HepG2 (cell line): ENCODE results near the gene STMN3. TPM values are rescaled to one million over a fixed set of nuclear protein-coding genes. Genes with fewer than 3 reads are reported as not detected.

Experiments
- AGO1 ChIP-seq: fragments of 200-400 bp; formaldehyde crosslinking; IDR thresholded peaks from 2 replicates; pipeline ENCODE4 v1.6.1; 2017; ENCODE audit warnings: mild to moderate bottlenecking, low read depth, low read length, moderate library complexity; ENCODE audit not compliant: poor library complexity, severe bottlenecking
- BORCS8-MEF2B ChIP-seq: sonication (generic); formaldehyde crosslinking; IDR thresholded peaks from 2 replicates; pipeline ENCODE4 v1.8.0; 2022; ENCODE audit warnings: mild to moderate bottlenecking, missing genetic modification reagents
- HNF4G ChIP-seq, 2 experiments: sonication (generic) in 1 of 2; formaldehyde crosslinking in 1 of 2; IDR thresholded peaks; 2 replicates each; pipeline versions ENCODE4 v1.4.0 to v1.6.1; 2011 to 2020; ENCODE audit warnings: borderline replicate concordance in 2 of 2, low read depth in 2 of 2, mild to moderate bottlenecking in 2 of 2, low read length in 1 of 2, missing genetic modification reagents in 1 of 2, moderate library complexity in 1 of 2
- KLF15 ChIP-seq: sonication (generic); formaldehyde crosslinking; IDR thresholded peaks from 2 replicates; pipeline ENCODE4 v1.8.1; 2023; ENCODE audit warnings: borderline replicate concordance, mild to moderate bottlenecking, inconsistent platforms, missing genetic modification reagents, mixed read lengths
- NCOR1 ChIP-seq: fragments of 200-600 bp; sonication (generic); IDR thresholded peaks from 2 replicates; pipeline ENCODE4 v1.7.0; 2017; ENCODE audit warnings: antibody characterized with exemption, low read length, borderline replicate concordance
- PHF20 ChIP-seq: sonication (generic); formaldehyde crosslinking; IDR thresholded peaks from 2 replicates; pipeline ENCODE4 v1.5.0; 2020; ENCODE audit warnings: mild to moderate bottlenecking, missing genetic modification reagents
- POLR2A ChIP-seq, 2 experiments: IDR thresholded peaks; 2 replicates each; pipeline ENCODE4 v1.6.1; 2011; ENCODE audit warnings: low read depth in 2 of 2, low read length in 2 of 2, mild to moderate bottlenecking in 1 of 2, moderate library complexity in 1 of 2; ENCODE audit not compliant: insufficient read depth in 1 of 2
- SP2 ChIP-seq: sonication (generic); formaldehyde crosslinking; IDR thresholded peaks from 2 replicates; pipeline ENCODE4 v1.5.1; 2020; ENCODE audit warnings: mild to moderate bottlenecking, missing genetic modification reagents
- THAP11 ChIP-seq: IDR thresholded peaks from 2 replicates; pipeline ENCODE4 v1.6.1; 2016; ENCODE audit warnings: missing biosample characterization, missing genetic modification reagents
- TOE1 ChIP-seq: sonication (generic); formaldehyde crosslinking; IDR thresholded peaks from 2 replicates; pipeline ENCODE4 v1.4.0; 2020; ENCODE audit warnings: mild to moderate bottlenecking, missing genetic modification reagents
- ZBTB21 ChIP-seq: sonication (generic); formaldehyde crosslinking; IDR thresholded peaks from 2 replicates; pipeline ENCODE4 v1.4.0; 2020; ENCODE audit warnings: missing genetic modification reagents
- ZNF512 ChIP-seq: sonication (generic); formaldehyde crosslinking; IDR thresholded peaks from 2 replicates; pipeline ENCODE4 v1.4.0; 2020; ENCODE audit warnings: mild to moderate bottlenecking, missing genetic modification reagents
- ZNF619 ChIP-seq: sonication (generic); formaldehyde crosslinking; IDR thresholded peaks from 2 replicates; pipeline ENCODE4 v1.4.0; 2020; ENCODE audit warnings: mild to moderate bottlenecking, missing genetic modification reagents
- ZNF687 ChIP-seq: sonication (generic); formaldehyde crosslinking; IDR thresholded peaks from 2 replicates; pipeline ENCODE4 v1.5.1; 2020; ENCODE audit warnings: mild to moderate bottlenecking, missing genetic modification reagents, moderate library complexity
- ZNF768 ChIP-seq: sonication (generic); formaldehyde crosslinking; IDR thresholded peaks from 2 replicates; pipeline ENCODE4 v1.4.0; 2020; ENCODE audit warnings: missing genetic modification reagents
- ZNF770 ChIP-seq: sonication (generic); formaldehyde crosslinking; IDR thresholded peaks from 2 replicates; pipeline ENCODE4 v1.5.0; 2020; ENCODE audit warnings: mild to moderate bottlenecking, missing genetic modification reagents
- polyA plus RNA-seq, 8 experiments: library from polyadenylated mRNA; depleted of rRNA in 3 of 8; stranded (reverse) in 7 of 8; unstranded in 1 of 8; fragments of >200 nt; fragmentation: Illumina TruSeq in 4 of 8; extraction: Trizol in 4 of 8; gene quantifications; 2 replicates each; pipeline versions ENCODE4 v1.2.1 to v1.2.3, GENCODE V29; 2011 to 2016; ENCODE audit warnings: low read depth in 4 of 8, missing spikeins in 1 of 8, mixed read lengths in 1 of 8; ENCODE audit not compliant: insufficient read depth in 1 of 8
- total RNA-seq, 5 experiments: library from RNA; depleted of rRNA; stranded (reverse); fragments of >200 nt; fragmentation: Illumina TruSeq; extraction: Trizol; gene quantifications; 2 replicates each; pipeline ENCODE4 v1.2.3, GENCODE V29; 2016; ENCODE audit warnings: low read depth in 1 of 5

The STMN3 gene
- total and polyA plus RNA-seq, 2 of the 13 experiments (the other 11 are each of a cell fraction or from before 2014, with no cell fraction given) = 21.0 to 48.3 TPM

GRCh38 chr20:63695424-63696305, 42.4 kb upstream of the STMN3 start (continued):
- TF ChIP-seq ZNF687 (CRISPR knock-in tag) (peak; percentile 23; the same call in 1 of the 2 replicates), HNF4G (IDR thresholded peaks at IDR 0.05; ENCODE audit: borderline replicate concordance, low read depth, low read length) (no peak), HNF4G (CRISPR knock-in tag; IDR thresholded peaks at IDR 0.05; ENCODE audit: borderline replicate concordance, low read depth) (0 out of 2 replicates have a peak, but pooled peaks have one; percentile 22), ZNF770 (CRISPR knock-in tag) (no peak), AGO1 (peak; percentile 98), THAP11 (CRISPR knock-in tag) (no peak), ZNF768 (CRISPR knock-in tag) (no peak), BORCS8-MEF2B (CRISPR knock-in tag) (0 out of 2 replicates have a peak, but pooled peaks have one; percentile 46), ZNF619 (CRISPR knock-in tag) (0 out of 2 replicates have a peak, but pooled peaks have one; percentile 47), ZNF512 (CRISPR knock-in tag) (no peak), PHF20 (CRISPR knock-in tag) (no peak), ZBTB21 (CRISPR knock-in tag) (no peak), NCOR1 (no peak), POLR2A (IDR thresholded peaks at IDR 0.05; ENCODE audit: insufficient read depth in 1 of 2, low read depth in 2 of 2, low read length in 2 of 2) (peak; percentile 33 to 51; a peak in 2 of 4 replicates), SP2 (CRISPR knock-in tag) (no peak), TOE1 (CRISPR knock-in tag) (no peak), KLF15 (CRISPR knock-in tag) (no peak)
